HCT116 (cell line): Measurements from ENCODE around the gene MFSD1. TPM values are rescaled to one million over a fixed set of nuclear protein-coding genes. Genes with fewer than 3 reads are reported as not detected.

Experiments
- ATAC-seq: fragments of 200-7000 bp; cut with Tn5 transposase; 2 replicates; pipeline ENCODE4 v1.9.1; 2020; ENCODE audit warnings: mild to moderate bottlenecking, moderate library complexity
- BruUV-seq: library from RNA; stranded (reverse); fragments of 400-500 nt; replicated peaks from 2 replicates; lab custom pipeline; 2021; lab: Mats Ljungman, UMichigan
- CTCF ChIA-PET: fragments of 300-600 bp; sonication (Branson Sonifier 250); formaldehyde crosslinking; loops from one replicate; lab custom pipeline; 2021; ENCODE audit warnings: antibody characterized with exemption; lab: Charles Lee
- POLR2A ChIA-PET: fragments of 300-600, 350-600 bp; sonication (Branson Sonifier 250); formaldehyde crosslinking; loops from one replicate; lab custom pipeline; 2021; ENCODE audit warnings: antibody characterized with exemption; lab: Charles Lee
- RAD21 ChIA-PET, 2 experiments: fragments of 300-600 bp; sonication (Branson Sonifier 250); formaldehyde crosslinking; loops; one replicate each; lab custom pipeline; 2023; ENCODE audit warnings: low total read pairs in 2 of 2; ENCODE audit not compliant: uncharacterized antibody in 2 of 2, unreplicated experiment in 2 of 2, low non-redundant PET in 1 of 2; lab: Charles Lee
- DNase-seq: peaks from one replicate; pipeline ENCODE4 v3.0.0-alpha.2; 2010; ENCODE audit warnings: low read depth, low spot score
- H2AFZ ChIP-seq: fragments of 200-600 bp; shearing (Covaris generic), sonication (generic); 2 replicates; pipeline ENCODE4 v1.6.1; 2017; ENCODE audit warnings: low read depth, mixed run types, mixed read lengths, antibody characterized with exemption, low read length; ENCODE audit not compliant: poor library complexity, severe bottlenecking
- H3K27ac ChIP-seq: 2 replicates; pipeline ENCODE4 v1.5.1; 2012; ENCODE audit warnings: low read depth, low read length
- H3K27me3 ChIP-seq: fragments of 200-600 bp; sonication (generic); 2 replicates; pipeline ENCODE4 v1.6.1; 2016; ENCODE audit warnings: mixed run types, low read length, mixed read lengths; ENCODE audit not compliant: insufficient read depth
- H3K36me3 ChIP-seq, 2 experiments: fragments of 200-500 bp in 1 of 2; fragments of 200-600 bp in 1 of 2; sonication (Bioruptor generic) in 1 of 2; sonication (generic) in 1 of 2; 2 replicates each; pipeline versions ENCODE4 v1.5.1 to v1.6.1; 2014 to 2016; ENCODE audit warnings: low read length in 2 of 2, inconsistent platforms in 1 of 2, mixed read lengths in 1 of 2, mixed run types in 1 of 2; ENCODE audit not compliant: insufficient read depth in 2 of 2, control insufficient read depth in 1 of 2
- H3K4me1 ChIP-seq, 2 experiments: fragments of 200-600 bp in 1 of 2; sonication (generic) in 1 of 2; 2 replicates each; pipeline versions ENCODE4 v1.5.1 to v1.6.1; 2012 to 2017; ENCODE audit warnings: low read length in 2 of 2, inconsistent platforms in 1 of 2, mild to moderate bottlenecking in 1 of 2, mixed read lengths in 1 of 2, mixed run types in 1 of 2, moderate library complexity in 1 of 2; ENCODE audit not compliant: insufficient read depth in 2 of 2, control insufficient read depth in 1 of 2
- H3K4me2 ChIP-seq: fragments of 200-600 bp; sonication (generic); 2 replicates; pipeline ENCODE4 v1.6.1; 2017; ENCODE audit warnings: mixed run types, low read length, mixed read lengths
- H3K4me3 ChIP-seq, 2 experiments: fragments of 200-600 bp in 1 of 2; sonication (generic) in 1 of 2; replicated peaks in 1 of 2; 2 replicates each; pipeline ENCODE4 v1.5.1; 2011 to 2016; ENCODE audit warnings: low read length in 2 of 2, control low read depth in 1 of 2, low read depth in 1 of 2, mild to moderate bottlenecking in 1 of 2, mixed read lengths in 1 of 2, mixed run types in 1 of 2
- H3K79me2 ChIP-seq: fragments of 200-600 bp; sonication (generic); 2 replicates; pipeline ENCODE4 v1.6.1; 2017; ENCODE audit warnings: mild to moderate bottlenecking, mixed run types, low read length, moderate library complexity, mixed read lengths; ENCODE audit not compliant: insufficient read depth
- H3K9ac ChIP-seq: fragments of 200-600 bp; sonication (generic); 2 replicates; pipeline ENCODE4 v1.6.1; 2016; ENCODE audit warnings: low read length, mixed read lengths
- H3K9me2 ChIP-seq: fragments of 200-600 bp; sonication (generic), shearing (Covaris generic); 2 replicates; pipeline ENCODE4 v1.6.1; 2017; ENCODE audit warnings: mixed run types, mild to moderate bottlenecking, moderate library complexity; ENCODE audit not compliant: insufficient read depth
- H3K9me3 ChIP-seq, 2 experiments: fragments of 200-500 bp in 1 of 2; fragments of 200-600 bp in 1 of 2; sonication (Bioruptor generic) in 1 of 2; sonication (generic) in 1 of 2; 2 replicates each; pipeline ENCODE4 v1.6.1; 2014 to 2017; ENCODE audit warnings: low read length in 2 of 2, mixed read lengths in 2 of 2, inconsistent platforms in 1 of 2, low read depth in 1 of 2, mild to moderate bottlenecking in 1 of 2, mixed run types in 1 of 2, moderate library complexity in 1 of 2; ENCODE audit not compliant: control insufficient read depth in 1 of 2, insufficient read depth in 1 of 2
- H4K20me1 ChIP-seq: fragments of 200-600 bp; sonication (generic), shearing (Covaris generic); 2 replicates; pipeline ENCODE4 v1.6.1; 2017; ENCODE audit warnings: mixed run types, mild to moderate bottlenecking, moderate library complexity; ENCODE audit not compliant: insufficient read depth
- CBX3 ChIP-seq: IDR thresholded peaks from 2 replicates; pipeline ENCODE4 v1.6.1; 2012; ENCODE audit warnings: low read depth
- EGR1 ChIP-seq: IDR thresholded peaks from 2 replicates; pipeline ENCODE4 v1.6.1; 2012; ENCODE audit warnings: low read depth
- ELF1 ChIP-seq: IDR thresholded peaks from 2 replicates; pipeline ENCODE4 v1.6.1; 2012; ENCODE audit warnings: low read depth, borderline replicate concordance
- EZH2 ChIP-seq: fragments of 200-600 bp; sonication (generic); IDR thresholded peaks from 2 replicates; pipeline ENCODE4 v1.6.1; 2017; ENCODE audit warnings: antibody characterized with exemption, mixed run types
- EZH2phosphoT487 ChIP-seq: fragments of 200-600 bp; IDR thresholded peaks from 2 replicates; pipeline ENCODE4 v1.6.1; 2018; ENCODE audit warnings: antibody characterized with exemption, borderline replicate concordance
- JUND ChIP-seq: IDR thresholded peaks from 2 replicates; pipeline ENCODE4 v1.6.1; 2012
- POLR2A ChIP-seq: IDR thresholded peaks from 2 replicates; pipeline ENCODE4 v1.7.0; 2011; ENCODE audit warnings: borderline replicate concordance; ENCODE audit not compliant: insufficient read depth, insufficient read length; ENCODE audit errors: extremely low read depth
- POLR2AphosphoS5 ChIP-seq: IDR thresholded peaks from 2 replicates; pipeline ENCODE4 v1.6.1; 2011; ENCODE audit warnings: mild to moderate bottlenecking, low read depth, low read length, moderate library complexity
- RAD21 ChIP-seq: IDR thresholded peaks from 2 replicates; pipeline ENCODE4 v1.6.1; 2012; ENCODE audit warnings: low read depth, mild to moderate bottlenecking
- SP1 ChIP-seq: IDR thresholded peaks from 2 replicates; pipeline ENCODE4 v1.6.1; 2012; ENCODE audit warnings: low read depth
- SRF ChIP-seq: IDR thresholded peaks from 2 replicates; pipeline ENCODE4 v1.6.1; 2012; ENCODE audit warnings: low read depth
- TCF7L2 ChIP-seq: IDR thresholded peaks from 2 replicates; pipeline ENCODE4 v1.7.0; 2011; ENCODE audit warnings: borderline replicate concordance, inconsistent platforms; ENCODE audit not compliant: insufficient read depth, insufficient read length; ENCODE audit errors: extremely low read depth
- ZFX ChIP-seq: fragments of 450-650 bp; IDR thresholded peaks from 2 replicates; pipeline ENCODE4 v1.6.1; 2017
- ZNF274 ChIP-seq: fragments of 200-500 bp; sonication (Bioruptor generic); IDR thresholded peaks from 2 replicates; pipeline ENCODE4 v1.6.1; 2014; ENCODE audit warnings: mild to moderate bottlenecking, low read depth, low read length, inconsistent platforms
- intact Hi-C: fragments of 100-400 bp; cut with micrococcal nuclease; formaldehyde crosslinking; loops from 2 replicates; pipeline ENCODE4 v1.10.0; 2022
- total RNA-seq: library from RNA; stranded (reverse); gene quantifications from one replicate; pipeline ENCODE4 v1.2.1, GENCODE V29; 2021; ENCODE audit not compliant: unreplicated experiment
- TF ChIP-seq, protein P1 (sequence below), 3 experiments: fragments of 200-600 bp in 1 of 3; sonication (generic) in 1 of 3; IDR thresholded peaks in 2 of 3; conservative IDR thresholded peaks in 1 of 3; 2 replicates each; pipeline ENCODE4 v1.5.1; 2012 to 2017; ENCODE audit warnings: low read depth in 2 of 3, low read length in 2 of 3, antibody characterized with exemption in 1 of 3, borderline replicate concordance in 1 of 3, control low read depth in 1 of 3, mild to moderate bottlenecking in 1 of 3, mixed read lengths in 1 of 3, mixed run types in 1 of 3, moderate library complexity in 1 of 3; ENCODE audit not compliant: insufficient read depth in 1 of 3
- TF ChIP-seq, protein P2 (sequence below): IDR thresholded peaks from 2 replicates; pipeline ENCODE4 v1.6.1; 2012; ENCODE audit warnings: low read depth

The MFSD1 gene
- total RNA-seq, 1 experiment from 2014 or later: 12.8 TPM

DNA sequence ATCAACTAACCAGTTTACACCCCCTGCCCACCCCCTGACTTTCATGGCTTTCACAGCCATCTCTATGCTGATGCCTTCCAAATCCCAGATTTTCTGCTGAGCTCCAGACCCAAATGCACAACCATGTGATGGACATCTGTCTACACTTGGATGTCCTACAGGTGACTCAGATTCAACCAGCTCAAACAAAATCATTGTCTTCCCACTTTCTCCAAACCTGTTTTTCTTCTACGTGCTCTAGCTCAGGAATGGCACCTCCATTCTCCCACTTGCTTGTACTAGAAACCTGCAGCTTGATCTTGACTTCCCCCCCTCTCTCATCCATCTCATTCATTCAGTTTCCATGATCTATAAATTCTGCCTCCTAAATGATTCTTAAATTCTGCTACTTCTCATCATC lies 35.5 kb upstream of the MFSD1 start:
- Histone ChIP-seq H3K36me3 (no peaks in the 10 kb centered on the region), H3K27ac (no peak overlapping the region), H3K9ac (no peak overlapping the region), H3K79me2 (no peaks in the 10 kb centered on the region), H3K9me2 (no peaks in the 10 kb centered on the region), H3K4me2 (no peak overlapping the region), H3K9me3 (no peaks in the 10 kb centered on the region), H3K4me3 (no peak overlapping the region), H4K20me1 (no peaks in the 10 kb centered on the region), H3K27me3 (no peaks in the 10 kb centered on the region), H3K4me1 (peaks cover 3 to 15% of the 10 kb centered on the region in 2 experiments; a peak in 3 of 4 replicates), H2AFZ (no peak overlapping the region)
- intact Hi-C loops: no loop called here
- no peak for TF ChIP-seq RAD21
- no peak for TF ChIP-seq POLR2AphosphoS5
- no peak for TF ChIP-seq SP1
- TF ChIP-seq POLR2A: no peak
- POLR2A ChIA-PET: no interaction called here
- RAD21 ChIA-PET: no interaction called here
- no TSS peak for BruUV-seq
- no peak for ATAC-seq
- CTCF ChIA-PET: no interaction called here
- DNase-seq: no peak

DNA sequence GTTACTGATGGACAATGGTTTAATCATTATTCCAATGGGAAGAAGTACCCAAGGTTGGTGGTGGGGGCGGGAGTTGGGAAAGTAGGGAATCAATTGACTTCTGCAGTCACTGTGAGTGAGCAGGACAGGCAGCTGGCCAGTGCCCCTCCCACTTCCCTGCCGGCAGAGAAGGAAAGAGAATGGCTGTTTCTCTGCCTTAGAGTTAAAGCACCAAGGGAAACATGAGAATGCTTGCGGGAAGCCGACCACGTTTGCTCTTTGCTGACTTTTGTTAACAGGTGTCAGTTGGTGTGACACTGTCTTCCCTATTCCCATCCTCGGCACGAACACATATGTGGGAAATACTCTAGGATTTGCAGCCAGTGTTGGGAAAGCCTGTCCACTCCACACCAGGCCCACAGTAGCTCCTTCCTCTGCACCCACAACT lies 33.5 kb upstream of the MFSD1 start:
- Histone ChIP-seq H3K36me3 (no peaks in the 10 kb centered on the region), H3K4me2 (no peak overlapping the region), H2AFZ (no peak overlapping the region), H3K4me3 (no peak overlapping the region), H3K9ac (no peak overlapping the region), H3K79me2 (no peaks in the 10 kb centered on the region), H3K9me2 (no peaks in the 10 kb centered on the region), H3K9me3 (no peaks in the 10 kb centered on the region), H3K27ac (no peak overlapping the region)
- DNase-seq: no peak
- BruUV-seq: no TSS peak
- intact Hi-C loops: no loop called here
- TF ChIP-seq EZH2phosphoT487: no peak
- TF ChIP-seq SRF: no peak
- TF ChIP-seq, protein P1, sequence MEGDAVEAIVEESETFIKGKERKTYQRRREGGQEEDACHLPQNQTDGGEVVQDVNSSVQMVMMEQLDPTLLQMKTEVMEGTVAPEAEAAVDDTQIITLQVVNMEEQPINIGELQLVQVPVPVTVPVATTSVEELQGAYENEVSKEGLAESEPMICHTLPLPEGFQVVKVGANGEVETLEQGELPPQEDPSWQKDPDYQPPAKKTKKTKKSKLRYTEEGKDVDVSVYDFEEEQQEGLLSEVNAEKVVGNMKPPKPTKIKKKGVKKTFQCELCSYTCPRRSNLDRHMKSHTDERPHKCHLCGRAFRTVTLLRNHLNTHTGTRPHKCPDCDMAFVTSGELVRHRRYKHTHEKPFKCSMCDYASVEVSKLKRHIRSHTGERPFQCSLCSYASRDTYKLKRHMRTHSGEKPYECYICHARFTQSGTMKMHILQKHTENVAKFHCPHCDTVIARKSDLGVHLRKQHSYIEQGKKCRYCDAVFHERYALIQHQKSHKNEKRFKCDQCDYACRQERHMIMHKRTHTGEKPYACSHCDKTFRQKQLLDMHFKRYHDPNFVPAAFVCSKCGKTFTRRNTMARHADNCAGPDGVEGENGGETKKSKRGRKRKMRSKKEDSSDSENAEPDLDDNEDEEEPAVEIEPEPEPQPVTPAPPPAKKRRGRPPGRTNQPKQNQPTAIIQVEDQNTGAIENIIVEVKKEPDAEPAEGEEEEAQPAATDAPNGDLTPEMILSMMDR (IDR thresholded peaks at IDR 0.05 in 2 of 3, conservative IDR thresholded peaks at IDR 0.05 in 1 of 3; ENCODE audit: borderline replicate concordance in 1 of 3, insufficient read depth in 1 of 3, low read depth in 2 of 3, low read length in 2 of 3): no peak
- no peak for TF ChIP-seq CBX3
- TF ChIP-seq JUND: no peak
- TF ChIP-seq TCF7L2: no peak
- no peak for TF ChIP-seq EZH2
- no peak for TF ChIP-seq EGR1
- TF ChIP-seq, protein P2, sequence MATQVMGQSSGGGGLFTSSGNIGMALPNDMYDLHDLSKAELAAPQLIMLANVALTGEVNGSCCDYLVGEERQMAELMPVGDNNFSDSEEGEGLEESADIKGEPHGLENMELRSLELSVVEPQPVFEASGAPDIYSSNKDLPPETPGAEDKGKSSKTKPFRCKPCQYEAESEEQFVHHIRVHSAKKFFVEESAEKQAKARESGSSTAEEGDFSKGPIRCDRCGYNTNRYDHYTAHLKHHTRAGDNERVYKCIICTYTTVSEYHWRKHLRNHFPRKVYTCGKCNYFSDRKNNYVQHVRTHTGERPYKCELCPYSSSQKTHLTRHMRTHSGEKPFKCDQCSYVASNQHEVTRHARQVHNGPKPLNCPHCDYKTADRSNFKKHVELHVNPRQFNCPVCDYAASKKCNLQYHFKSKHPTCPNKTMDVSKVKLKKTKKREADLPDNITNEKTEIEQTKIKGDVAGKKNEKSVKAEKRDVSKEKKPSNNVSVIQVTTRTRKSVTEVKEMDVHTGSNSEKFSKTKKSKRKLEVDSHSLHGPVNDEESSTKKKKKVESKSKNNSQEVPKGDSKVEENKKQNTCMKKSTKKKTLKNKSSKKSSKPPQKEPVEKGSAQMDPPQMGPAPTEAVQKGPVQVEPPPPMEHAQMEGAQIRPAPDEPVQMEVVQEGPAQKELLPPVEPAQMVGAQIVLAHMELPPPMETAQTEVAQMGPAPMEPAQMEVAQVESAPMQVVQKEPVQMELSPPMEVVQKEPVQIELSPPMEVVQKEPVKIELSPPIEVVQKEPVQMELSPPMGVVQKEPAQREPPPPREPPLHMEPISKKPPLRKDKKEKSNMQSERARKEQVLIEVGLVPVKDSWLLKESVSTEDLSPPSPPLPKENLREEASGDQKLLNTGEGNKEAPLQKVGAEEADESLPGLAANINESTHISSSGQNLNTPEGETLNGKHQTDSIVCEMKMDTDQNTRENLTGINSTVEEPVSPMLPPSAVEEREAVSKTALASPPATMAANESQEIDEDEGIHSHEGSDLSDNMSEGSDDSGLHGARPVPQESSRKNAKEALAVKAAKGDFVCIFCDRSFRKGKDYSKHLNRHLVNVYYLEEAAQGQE: no peak
- no peak for TF ChIP-seq ELF1
- TF ChIP-seq ZFX: no peak
- no peak for TF ChIP-seq ZNF274
- TF ChIP-seq, all 23 proteins: peak for 0
- RAD21 ChIA-PET: no interaction called here
- ATAC-seq: no peak
- Histone ChIP-seq H3K27me3 (no peaks in the 10 kb centered on the region), H3K4me1 (peaks cover 3 to 15% of the 10 kb centered on the region in 2 experiments; a peak in 3 of 4 replicates), H4K20me1 (no peaks in the 10 kb centered on the region)
- CTCF ChIA-PET: no interaction called here
- POLR2A ChIA-PET: no interaction called here
